GM12872 (cell line): Measurements from ENCODE around the gene RASL12.

Experiments
- CTCF ChIP-seq: IDR thresholded peaks from 3 replicates; pipeline ENCODE4 v1.5.1; 2011; ENCODE audit warnings: low read depth, mild to moderate bottlenecking, low read length, moderate library complexity; ENCODE audit not compliant: insufficient read depth

Gene RASL12

DNA sequence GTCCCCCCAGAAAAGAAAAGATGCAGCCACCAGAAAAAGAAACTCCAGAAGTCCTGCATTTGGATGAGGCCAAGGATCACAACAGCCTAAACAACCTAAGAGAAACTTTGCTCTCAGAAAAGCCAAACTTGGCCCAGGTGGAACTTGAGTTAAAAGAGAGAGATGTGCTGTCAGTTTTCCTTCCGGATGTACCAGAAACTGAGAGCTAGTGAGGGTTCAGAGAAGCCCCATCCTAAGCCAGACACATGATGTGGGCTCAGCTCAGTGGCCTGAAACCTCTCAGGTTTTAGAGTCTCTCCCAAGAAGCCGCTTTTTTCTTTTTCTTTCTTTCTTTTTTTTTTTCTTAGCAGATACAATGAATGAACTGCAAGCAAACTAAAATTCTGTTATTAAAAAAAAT, 14.8 kb downstream of the RASL12 start:
- TF ChIP-seq CTCF = no peak

DNA sequence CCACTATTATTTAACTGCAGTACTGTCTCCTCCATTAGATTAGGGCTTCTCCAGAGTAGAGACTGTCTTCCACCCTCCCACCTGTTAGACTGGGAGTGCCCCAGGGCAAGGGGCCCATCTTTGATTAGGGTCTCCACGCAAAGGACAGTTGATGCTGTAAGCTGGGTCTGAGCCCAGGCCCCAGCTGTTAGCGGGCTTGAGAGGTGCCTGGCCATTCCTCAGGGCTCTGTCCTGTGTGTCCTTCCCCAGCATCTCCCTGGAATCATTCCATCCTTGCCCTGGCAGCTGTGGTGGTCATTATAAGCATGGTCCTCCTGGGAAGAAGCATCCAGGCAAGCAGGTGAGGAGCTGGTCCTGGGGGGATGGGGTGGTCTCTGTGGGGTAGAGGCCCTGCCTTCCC, 16.5 kb downstream of the RASL12 start:
- TF ChIP-seq CTCF = no peak

DNA sequence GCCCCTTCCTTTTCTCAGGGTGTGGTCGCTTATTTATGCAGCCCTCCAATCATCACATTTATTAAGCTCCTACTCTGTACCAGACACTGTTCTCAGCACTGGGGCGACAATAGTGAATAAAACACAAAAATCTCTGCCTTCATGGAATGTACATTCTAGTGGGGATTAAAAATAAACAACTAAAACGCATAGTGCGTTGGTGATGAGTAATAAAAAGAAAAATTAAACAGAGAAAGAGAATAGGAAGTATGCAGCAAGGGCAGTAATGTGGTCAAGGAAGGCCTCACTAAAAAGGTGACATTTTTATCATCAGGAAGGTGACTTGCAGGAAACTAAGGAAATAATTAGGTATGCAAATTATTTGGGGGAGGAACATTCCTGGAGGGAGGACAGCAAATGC, 17.5 kb downstream of the RASL12 start:
- TF ChIP-seq CTCF = no peak

DNA sequence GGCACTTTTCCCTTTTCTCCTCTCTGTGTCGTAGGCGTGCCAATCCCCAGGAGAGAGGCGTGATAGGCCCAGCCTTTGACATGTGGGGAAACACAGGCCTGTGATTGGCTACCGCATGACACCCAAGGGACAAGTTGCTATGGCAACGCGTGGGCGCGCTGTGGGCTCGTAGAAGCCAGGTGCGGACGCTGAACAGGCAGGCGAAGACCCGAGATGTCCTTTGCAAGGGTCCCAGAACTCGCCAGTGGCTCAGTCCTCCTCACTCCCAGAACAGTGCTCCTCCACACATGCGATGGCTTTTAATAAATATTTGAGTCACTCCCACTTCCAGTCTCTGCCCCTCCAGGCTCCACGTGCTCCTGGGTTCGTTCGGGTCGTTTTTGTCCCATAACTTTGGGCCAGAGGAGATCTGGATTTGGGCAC, 18.4 kb downstream of the RASL12 start:
- TF ChIP-seq CTCF = no peak

DNA sequence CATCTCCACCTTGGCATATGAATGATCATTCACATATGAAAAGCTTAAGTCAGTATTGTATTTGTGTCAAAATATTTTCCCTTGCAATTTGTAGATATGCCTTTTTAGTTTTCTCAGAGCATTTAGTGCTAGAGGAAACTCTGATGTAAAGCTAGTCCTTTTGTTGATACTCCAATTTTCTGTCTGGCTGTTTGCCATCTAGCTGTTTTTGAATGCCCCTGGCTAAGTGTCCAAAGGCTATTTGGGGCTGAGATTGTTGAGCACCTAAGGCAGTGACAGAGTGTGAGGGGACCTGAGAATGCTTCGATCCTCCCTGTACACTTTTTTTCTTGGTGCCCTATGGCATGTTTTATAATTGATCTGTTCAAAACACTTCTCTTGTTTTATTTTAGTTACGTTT, 19.6 kb downstream of the RASL12 start:
- TF ChIP-seq CTCF = no peak

- TF ChIP-seq CTCF = no peak
Observed at GRCh38 chr15:65044724-65045481, 22.9 kb downstream of the RASL12 start, which contains the start of gene SLC51B. TSS of gene SLC51B (plus strand) at chr15:65045387. CDS start at chr15:65050005, 4,618 bp downstream.

- no peak for TF ChIP-seq CTCF
Observed at GRCh38 chr15:65042776-65043327, 24.9 kb downstream of the RASL12 start.
